Fibroblast of gingiva (primary cell): ENCODE data around the gene DNAJA2.
"Not testable (repeated sequence)": the region's sequence is repeated elsewhere in the genome, so short reads cannot be mapped to it uniquely, and the experiment has no call there.

Experiments used
- DNase-seq: peaks from one replicate; pipeline ENCODE4 v3.0.0-alpha.2; 2011; ENCODE audit warnings: low read depth

DNAJA2 gene

DNA sequence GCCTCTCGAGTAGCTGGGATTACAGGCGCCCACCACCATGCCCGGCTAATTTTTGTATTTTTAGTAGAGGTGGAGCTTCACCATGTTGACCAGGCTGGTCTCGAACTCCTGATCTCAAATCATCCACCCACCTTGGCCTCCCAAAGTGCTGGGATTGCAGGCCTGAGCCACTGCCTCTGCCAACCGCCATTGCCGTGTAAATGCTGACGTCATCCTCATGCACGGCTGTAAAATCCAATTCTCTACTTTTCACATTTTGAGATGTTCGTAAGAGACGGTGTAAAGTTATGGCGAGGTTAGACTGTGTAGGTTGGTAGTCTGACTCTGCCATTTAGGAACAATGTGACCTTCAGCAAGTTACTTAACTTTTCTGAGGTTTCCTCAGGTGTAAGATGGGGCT lies 1.7 kb upstream of the DNAJA2 start:
- DNase-seq, result no peak

- no peak for DNase-seq
Measured at GRCh38 chr16:46974352-46974751, 878 bp upstream of the DNAJA2 start.

DNA sequence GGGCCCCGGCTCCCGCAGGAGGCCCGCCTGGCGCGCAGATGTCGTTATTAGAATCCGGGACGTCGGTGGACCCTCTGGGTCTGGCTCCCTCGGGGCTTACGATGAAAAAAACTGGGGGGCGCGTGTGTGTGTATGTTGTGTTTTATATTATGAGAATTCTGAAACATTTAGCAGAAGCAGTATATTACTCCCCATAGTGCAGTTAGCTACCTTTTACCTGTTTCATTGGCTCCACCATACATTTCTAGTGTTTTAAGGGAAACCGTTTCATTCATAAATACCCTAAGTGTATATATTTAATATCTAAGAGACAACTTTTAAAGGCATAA lies 486 bp upstream of the DNAJA2 start:
- no peak for DNase-seq

- no peak for DNase-seq
Measured at GRCh38 chr16:46972429-46973206, 856 bp downstream of the DNAJA2 start.

GRCh38 chr16:46971271-46971670 lies 2.2 kb downstream of the DNAJA2 start:
- DNase-seq, result no peak

GRCh38 chr16:46970089-46970488 lies 3.4 kb downstream of the DNAJA2 start:
- no peak for DNase-seq

DNA sequence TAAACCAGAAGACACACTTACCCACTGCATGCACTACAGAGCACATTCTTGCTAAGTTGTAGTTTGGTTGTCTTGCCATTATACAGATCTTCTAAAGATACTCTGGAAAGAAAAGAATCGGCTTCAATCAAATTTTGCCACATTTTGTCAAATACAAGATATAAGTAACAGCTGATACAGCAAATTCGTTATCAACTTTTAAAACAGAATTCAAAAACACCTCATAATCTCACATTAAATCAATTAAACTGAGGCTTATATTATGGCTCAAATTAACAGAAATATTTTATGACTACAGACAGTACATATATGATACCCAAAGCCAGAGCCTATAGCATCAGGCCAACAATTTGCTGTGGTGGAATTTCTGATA lies 5.4 kb downstream of the DNAJA2 start:
- DNase-seq, result no peak

- DNase-seq, result no peak
Measured at GRCh38 chr16:46962629-46963028, 10.8 kb downstream of the DNAJA2 start.

- peak; percentile 70 for DNase-seq
Measured at GRCh38 chr16:46961373-46962353, 11.8 kb downstream of the DNAJA2 start.

GRCh38 chr16:46954562-46954961 lies 18.9 kb downstream of the DNAJA2 start:
- DNase-seq, result no peak

GRCh38 chr16:46950009-46950408 lies 23.5 kb downstream of the DNAJA2 start:
- no peak for DNase-seq

- no peak for DNase-seq
Measured at GRCh38 chr16:46949241-46949892, 24.1 kb downstream of the DNAJA2 start.

- DNase-seq, result no peak
Measured at GRCh38 chr16:46948548-46949166, 24.8 kb downstream of the DNAJA2 start.

DNA sequence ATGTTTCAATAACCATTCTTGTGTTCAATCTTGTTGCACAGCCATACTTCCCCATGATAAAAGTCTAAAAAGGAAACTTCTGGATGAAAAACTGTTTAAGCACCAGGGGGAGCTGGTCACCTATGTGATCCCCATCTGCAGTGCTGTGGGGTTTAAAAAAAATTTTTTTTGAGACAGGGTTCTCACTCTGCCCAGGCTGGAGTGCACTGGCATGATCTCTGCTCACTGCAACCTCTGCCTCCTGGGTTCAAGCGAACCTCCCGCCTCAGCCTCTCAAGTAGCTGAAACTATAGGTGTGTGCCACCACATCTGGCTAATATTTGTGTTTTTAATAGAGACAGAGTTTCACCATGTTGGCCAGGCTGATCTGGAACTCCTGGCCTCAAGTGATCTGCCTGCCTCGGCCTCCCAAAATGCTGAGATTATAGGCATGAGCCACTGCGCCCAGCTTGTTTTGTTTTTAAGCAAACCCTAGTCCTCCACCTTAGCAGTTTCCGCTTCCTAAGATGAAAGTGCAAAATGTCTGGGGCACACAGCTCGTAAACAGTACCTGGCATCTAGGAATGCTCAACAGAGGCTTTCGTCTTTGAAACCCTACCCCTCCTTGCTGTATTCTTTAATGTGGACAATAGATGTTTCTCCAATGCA lies 25.4 kb downstream of the DNAJA2 start:
- DNase-seq, result peak; percentile 17

GRCh38 chr16:46944713-46945112 lies 28.8 kb downstream of the DNAJA2 start:
- not testable (repeated sequence) for DNase-seq

DNA sequence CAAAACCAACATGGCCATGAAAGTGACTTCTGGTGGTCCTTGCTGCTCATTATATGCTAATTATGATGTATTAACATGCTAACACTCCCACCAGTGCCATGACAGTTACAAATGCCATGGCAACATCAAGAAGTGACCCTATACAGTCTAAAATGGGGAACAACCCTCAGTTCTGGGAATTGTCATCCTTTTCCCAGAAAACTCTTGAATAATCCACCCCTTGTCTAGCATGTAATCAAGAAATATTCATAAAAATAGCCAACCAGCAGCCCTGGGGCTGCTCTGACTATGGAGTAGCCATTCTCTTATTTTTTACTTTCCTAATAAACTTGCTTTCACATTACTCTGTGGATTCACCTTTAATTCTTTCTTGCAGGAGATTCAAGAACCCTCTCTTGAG lies 35.9 kb downstream of the DNAJA2 start:
- no peak for DNase-seq

- DNase-seq, result no peak
Measured at GRCh38 chr16:46932802-46933201, 40.7 kb downstream of the DNAJA2 start.

- DNase-seq, result no peak
Measured at GRCh38 chr16:46930861-46931260, 42.6 kb downstream of the DNAJA2 start.

DNA sequence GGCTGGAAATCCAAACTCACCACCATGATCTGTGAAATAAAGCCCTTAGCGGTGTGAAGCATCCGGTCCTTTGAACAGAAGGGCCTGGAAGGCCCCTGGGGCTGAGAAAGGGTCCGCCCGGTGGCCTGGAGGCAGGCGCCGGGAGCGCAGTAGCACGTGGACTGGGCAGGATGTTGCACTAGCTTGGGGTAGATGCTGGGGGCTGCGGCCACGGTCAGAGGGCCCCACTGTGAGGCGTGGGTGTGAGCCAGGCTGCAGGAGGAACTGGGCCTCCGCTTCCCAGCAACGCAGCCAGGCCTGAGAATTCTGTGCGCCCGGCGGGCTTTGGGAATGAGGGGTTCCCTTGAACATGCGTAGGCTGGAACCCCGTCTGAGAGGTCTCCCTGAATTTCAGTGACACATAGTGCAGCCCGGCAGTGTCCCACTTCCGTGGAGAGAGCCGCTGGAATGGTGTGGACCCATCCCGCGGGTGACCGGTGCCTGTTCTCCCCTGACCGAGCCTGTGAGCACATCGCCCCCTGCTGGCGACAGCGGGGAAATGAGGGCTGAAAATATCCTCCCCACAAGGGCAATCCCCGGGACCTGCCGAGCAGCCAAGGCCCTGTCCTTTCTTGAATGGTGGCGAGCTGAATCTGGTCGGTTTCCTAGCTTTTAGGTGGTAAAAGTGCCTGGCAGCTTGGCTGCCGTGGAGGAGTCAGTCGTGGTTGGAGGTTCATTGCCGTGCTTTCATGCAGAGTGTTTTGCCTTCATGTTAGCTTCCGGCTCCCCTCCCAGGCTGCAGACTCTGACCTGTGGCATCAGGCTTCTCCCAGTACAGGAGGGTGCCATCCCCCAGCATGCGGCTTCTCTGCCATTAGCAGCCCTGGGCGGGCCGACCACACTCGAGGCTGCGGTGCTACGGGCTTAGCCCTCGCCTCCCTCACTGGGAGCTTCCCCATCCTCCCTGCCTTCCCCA lies 43.8 kb downstream of the DNAJA2 start:
- DNase-seq, result peak; percentile 31

DNA sequence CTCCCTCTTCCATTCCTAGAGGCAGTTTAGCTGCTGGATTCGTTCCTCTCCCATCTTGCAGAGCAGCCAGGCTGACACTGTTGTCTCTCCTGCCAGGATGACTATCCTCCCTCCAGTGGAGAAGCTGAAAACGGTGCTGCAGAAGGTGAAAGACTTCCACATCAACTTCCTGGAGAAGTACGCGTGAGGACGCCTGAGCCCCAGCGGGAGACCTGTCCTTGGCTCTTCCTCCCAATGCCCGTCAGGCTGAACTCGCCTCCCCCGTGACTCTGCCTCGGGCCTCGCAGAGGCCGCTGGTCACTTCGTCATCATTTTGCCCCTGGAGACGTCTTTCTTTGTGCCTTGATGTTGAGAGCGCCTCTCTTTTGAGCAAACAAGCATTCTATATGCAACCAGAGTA lies 44.7 kb downstream of the DNAJA2 start:
- no peak for DNase-seq

DNA sequence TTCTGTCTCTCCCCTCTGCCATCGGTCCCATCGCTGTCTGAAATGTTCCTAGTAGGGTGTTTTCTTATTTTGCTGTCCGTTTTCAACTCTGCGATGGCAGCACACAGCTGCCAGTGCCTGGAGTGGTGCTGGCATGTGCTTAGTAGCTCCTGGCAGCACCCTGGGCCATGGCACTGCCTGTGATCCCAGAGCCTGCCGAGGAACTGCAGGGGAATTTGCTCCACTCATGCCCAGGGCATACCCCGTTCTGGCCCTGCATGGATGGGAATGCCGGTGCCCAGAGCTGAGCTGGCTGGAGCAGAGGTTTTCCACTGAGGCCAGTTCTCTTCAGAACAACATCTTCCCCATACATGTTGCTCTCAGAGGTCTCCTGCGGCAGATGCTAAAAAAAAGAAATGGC lies 46.2 kb downstream of the DNAJA2 start:
- DNase-seq, result no peak
